ENCODE results near the gene SEL1L3.
"Not testable (repeated sequence)": the region's sequence is repeated elsewhere in the genome, so short reads cannot be mapped to it uniquely, and the experiment has no call there.

SEL1L3 gene

DNA sequence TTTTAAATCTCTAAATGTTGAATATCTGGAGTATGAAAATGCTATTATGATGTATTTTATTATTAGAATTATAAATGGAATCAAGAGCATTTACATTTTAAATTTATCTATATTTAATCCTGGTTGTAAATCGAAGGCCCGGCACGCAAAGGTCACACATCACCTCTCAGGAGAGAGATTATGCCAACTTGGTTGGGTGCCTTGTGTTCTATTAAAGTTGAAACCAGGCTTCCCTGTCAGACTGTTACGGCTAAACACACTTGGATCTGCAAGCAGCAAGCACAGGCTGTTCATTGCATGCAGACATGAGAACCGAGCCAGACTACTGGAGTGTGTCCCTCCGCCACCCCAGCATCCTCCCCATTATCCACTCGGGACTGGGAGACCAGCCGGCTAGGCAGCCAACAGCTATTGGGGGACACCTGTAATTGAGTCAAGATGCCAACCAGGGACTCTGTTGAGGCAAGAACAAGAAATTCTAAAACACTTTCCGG, 16.4 kb upstream of the SEL1L3 start:
- no peak for DNase-seq

DNA sequence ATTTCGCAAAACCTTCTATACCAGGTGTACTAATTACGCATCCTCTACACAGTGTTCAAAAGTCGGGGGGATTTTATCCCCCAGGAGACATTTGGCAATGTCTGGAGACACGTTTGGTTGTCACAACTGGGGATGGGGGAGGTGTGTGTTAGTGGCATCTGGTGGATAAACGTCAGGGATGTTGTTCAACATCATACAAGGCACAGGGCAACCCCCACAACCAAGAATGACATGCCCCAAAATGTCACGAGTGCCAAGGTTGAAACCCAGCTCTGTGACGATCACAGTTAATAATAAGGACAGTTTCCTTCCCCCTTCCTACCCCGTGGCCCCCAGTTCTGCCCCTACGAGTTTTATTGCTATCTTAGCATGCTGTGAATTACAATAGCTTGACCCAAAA, 15.9 kb upstream of the SEL1L3 start:
- no peak for DNase-seq

DNA sequence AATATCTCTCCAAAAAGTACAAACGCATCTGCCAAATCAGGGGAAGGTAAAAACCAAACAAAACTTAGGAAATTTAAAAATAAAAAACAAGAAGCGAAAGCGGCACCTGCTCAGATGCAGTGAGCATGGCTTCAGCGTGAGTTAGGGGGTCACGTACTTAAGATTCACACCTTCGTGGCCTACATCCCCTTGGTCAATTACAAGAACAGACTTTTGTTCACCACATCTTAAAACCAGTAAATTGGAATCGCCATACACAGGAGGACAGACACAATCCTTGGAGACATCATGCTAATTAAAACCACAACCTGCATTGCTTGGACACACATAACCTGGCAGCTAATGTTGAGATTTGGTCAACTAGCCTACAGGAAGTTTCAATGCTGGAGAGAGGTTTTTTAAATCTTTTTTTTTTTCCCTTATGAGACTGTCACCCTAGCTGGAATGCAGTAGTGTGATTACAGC, 12.5 kb upstream of the SEL1L3 start:
- DNase-seq: no peak

DNA sequence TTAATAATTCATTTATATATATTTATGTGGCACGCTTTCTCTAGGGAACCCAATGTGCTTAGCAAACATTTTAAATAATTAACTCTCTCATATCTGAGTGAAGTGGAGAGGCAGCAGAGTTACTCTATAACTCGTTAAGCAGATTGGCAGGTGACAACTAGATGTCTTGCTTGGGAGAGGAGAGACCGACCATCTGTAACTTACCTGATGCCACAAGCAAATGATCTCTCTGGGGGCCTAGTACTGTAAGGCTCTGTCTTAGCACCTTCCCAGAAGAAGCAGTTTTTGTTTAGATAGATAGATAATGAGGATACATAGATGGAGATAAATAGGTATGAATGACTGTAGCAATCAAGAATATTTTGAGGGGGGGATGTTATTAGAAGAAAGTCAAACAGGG, 11.9 kb upstream of the SEL1L3 start:
- no peak for DNase-seq

DNA sequence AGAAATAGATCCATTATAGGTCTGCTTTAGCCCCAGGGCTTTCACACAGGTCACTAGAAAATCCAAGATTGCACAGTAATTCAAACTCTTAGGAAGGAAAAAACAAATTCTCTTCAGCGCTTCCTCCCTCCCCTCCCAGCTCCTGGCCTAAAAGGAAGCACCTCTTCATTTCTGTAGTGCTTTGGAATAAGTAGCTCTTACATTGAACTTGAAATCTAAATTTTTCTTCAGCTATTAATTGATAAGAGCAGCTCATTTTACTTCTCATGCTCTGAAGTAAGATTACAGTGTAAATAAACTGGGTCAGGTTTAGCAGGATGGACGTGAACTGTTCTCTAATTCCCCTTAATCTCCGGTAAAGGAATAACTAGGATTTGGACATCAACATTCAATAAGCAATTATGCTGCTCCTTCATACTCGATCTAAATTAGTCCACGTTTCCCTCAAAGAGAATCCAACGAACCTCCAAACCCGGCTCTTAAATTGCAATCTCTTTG, 10.9 kb upstream of the SEL1L3 start:
- no peak for DNase-seq

DNA sequence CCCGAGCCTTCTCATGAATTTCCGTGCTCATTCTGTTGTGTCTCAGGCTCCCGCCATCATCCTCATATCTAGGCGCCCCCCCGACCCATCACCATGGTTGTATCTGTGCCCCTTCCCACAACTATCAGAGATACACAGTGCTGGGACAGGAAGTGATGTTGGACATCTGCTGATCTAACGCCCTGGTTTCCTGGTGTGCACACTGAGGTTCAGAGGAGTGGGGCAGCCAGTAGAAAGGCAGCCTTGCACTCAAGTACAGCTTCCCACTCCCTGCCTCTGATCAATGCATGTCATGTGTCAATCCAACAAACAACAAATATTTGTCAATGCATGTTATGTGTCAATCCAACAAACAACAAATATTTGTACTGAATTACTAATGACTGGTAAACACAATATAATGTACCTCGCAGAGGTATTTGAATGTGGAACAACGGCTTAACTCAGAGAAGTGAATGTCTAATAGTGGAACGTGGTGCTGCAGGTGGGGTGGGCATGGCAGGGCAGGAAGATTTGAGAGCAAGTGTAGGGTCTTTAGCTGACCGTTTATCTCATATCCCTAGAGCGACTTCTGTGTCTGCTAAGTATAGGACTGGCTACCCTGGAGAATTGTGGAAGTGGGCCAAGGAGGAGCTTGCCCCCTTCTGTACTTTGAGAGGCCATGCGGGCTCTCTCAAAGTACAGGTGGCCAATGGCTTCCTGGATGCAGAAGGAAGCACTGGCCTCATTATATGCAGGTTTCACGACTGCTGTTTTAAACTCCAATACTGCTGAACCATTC, 10.3 kb upstream of the SEL1L3 start:
- no peak for DNase-seq

DNA sequence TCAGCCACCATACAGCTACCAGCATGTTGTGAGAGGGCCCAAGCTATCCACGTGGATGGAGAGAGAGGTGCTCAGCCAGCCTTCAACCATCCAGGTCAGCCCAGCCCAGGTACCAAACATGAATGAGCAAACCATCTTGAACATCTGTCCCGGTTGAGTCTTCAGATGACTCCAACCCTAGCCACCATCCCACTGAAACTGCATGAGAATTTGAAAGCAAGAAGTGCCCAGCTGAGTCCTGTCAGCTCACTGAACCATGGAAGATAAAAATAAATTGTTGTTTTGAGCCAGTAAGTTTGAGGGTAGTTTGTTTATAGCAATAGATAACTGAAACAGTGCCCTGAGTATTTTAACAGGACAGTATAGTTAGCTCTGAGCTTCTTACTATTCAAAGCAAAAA, 7.3 kb upstream of the SEL1L3 start:
- no peak for DNase-seq

DNA sequence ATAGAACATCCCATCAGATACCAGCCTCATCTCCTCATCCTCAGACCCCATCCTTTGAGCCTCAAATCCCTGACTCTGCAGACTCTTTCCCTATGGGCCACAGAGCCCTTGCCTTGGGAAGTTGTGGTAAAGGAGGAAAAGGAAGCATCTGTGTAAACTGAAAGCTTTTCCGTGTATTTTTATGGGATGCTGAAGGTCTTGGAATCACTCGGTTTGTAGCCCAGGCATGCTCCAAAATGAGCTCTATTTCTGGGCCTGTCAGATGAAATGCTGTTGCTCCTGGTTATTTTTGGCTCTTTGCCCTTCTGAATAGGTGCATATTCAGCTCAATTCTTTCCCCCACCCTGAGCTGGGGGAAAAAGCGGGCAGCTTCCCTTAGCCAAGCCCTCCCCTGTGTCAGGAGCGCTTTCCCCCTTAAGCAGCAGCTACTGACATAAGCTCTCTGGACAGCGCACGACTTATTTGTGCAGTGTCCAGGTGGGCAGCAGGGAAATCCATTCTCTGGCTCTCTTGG, 5.0 kb upstream of the SEL1L3 start:
- no peak for DNase-seq

DNA sequence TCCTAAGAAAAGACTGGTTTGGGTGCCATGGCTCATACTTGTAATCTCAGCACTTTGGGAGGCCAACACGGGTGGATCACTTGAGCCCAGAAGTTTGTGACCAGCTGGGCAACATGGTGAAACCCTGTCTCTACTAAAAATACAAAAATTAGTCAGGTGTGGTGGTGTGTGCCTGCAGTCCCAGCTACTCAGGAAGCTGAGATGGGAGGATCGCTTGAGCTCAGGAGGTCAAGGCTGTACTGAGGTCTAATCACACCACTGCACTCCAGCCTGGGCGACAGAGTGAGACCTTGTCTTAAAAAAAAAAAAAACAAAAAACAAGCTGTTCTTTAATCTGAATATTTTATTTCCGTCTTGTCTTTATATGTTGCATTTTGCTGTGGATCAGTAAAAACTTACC, 3.6 kb upstream of the SEL1L3 start:
- not testable (repeated sequence) for DNase-seq

DNA sequence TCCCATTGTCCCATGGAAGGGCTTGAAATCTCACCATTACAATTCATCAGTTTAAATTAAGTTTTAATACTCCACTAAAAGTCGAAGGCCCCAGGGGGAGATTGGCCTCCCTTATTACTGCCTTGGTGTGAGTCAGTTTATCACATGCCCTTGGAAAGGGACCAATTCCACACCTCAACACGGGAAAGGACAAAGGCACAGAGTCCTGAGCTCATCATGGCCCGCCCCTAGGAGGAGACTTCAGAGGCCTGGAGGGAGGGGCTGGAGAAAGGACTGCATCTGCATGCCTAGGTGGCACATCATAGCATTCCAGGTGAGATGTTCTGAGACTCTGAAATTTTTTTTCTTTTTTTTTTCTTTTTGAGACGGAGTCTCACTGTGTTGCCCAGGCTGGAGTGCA, 2.8 kb upstream of the SEL1L3 start:
- DNase-seq: no peak

DNA sequence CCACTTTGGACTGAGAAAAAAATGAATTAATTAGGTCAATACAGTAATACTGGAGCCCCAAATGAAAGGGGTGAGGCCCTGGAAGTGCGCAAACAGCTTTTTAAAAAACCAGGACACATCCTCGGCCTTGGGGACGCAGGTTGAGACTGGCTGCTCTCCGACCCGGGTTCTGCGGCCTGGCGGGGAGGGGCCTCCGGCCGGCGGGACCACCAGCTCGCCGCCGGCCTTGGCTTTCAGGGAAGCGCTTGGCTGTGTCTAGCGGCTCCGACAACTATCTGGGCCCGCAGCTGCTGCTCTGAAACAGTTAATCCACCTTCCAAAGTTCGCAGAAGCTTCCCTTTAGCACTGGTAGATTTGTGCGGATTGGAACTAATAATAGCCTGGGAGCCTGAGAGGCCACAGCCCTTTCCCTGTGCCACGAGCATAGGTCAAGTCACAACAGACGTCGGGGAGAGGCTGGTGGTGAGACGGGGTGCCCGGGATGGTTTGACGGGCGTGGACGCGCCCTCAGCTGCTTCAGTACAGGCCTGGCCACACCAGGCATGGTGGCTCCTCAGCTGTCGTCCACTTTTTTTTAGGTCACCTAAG, 1.1 kb upstream of the SEL1L3 start:
- no peak for DNase-seq

DNA sequence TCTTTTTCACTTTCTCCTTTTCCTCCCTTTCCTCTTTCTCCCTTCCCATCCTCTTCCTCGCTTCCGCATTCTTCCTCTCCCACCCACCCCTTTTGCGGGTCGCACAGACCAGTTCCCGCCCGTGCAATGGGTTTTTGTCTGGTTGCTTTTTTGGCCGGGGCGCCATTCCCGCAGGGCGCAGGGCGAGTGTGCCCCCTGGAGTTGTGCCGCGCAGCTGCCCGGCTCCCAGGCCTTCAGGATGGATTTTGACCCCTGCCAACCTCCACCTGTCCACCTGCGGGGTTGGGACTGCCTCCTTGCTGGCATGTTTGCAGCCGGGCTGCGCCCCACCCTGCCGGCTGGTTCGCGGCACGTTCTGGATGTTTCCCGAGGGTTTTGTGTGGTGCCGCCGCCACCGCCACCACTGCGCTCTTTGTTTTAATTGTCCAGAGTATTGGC, 578 bp upstream of the SEL1L3 start:
- no peak for DNase-seq

DNA sequence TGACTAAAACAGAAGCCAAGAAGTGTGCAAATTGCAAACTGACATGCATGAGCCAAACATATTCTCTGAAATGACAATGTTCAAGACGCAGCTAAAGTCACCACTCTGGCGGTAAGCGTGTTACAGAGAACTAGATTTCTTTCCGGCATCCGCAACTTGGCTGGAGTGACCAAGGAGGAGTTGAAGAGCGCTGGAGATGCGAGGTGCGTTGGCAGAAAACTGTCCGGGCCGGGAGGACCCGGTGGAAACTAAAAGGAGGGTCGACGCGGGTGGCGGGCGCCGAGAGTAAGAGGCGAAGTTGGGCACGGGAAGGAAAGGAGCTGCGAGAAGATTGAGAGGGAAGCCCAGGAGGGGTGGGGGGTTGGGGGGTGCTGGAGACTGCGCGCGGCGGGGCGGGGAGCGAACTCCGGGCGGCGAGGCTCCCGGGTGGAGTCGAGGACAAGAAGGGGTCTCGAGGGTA, 807 bp downstream of the SEL1L3 start:
- no peak for DNase-seq

DNA sequence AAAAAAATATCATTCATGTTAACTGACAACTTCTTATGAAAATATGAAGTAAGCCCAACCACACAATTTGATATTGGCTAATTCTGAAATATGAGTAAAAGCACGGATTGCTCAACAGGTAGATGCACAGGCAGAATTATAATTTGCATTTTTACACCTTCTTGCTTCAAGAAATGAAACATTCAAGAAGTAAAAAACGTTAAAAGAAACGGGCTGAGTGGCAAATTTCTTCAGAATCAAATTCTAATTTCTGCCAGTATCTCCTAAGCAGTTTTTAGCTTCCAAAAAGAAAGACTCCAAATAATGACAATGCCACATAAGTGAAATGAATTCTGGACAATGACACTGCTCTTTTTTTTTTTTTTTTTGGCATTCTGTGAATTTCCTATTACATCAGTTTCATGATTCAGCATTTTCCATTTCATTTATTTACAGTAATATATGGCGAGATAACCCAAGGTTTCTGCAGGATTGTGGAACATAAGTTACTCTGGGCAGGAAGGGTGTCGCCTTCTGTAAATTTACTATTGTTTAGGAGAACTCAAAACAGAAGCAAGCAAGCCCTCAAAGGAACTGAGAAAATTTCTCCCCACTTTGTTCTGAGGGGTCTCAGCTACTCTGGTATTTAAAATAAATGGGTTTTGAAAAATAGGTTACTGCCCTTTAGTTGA, 1.4 kb downstream of the SEL1L3 start:
- no peak for DNase-seq

DNA sequence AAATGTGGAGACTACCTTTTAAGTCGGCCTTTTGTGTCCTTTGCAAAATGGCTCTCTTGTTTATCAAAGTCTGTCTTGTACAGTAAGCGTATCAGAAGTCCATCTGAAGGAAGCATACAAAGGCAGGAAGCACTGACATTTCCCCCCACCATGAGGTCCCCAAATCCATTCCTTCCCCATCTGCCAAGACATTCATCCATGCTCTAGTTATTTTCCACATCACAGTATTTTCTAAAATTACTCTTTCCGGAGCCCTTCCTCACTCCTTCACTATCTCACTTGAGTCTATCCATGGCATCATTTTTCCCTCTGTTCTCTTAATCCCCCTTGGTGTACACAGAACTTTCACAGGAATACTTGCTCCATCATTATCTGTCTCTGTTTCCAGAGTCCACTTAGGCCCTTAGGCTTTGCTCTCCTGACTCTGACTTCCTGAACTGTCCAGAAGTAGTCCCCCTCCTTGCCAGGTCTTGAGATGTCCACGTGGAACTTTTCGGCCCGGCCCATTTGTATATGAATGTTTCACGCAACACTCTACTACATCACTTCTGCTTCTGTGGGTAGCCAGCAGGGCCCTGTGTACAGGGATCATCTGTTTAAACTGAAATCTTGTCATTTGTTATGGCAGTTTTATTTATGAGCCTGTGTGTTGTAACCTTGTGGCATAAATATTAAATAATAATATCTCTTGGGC, 2.1 kb downstream of the SEL1L3 start:
- no peak for DNase-seq

DNA sequence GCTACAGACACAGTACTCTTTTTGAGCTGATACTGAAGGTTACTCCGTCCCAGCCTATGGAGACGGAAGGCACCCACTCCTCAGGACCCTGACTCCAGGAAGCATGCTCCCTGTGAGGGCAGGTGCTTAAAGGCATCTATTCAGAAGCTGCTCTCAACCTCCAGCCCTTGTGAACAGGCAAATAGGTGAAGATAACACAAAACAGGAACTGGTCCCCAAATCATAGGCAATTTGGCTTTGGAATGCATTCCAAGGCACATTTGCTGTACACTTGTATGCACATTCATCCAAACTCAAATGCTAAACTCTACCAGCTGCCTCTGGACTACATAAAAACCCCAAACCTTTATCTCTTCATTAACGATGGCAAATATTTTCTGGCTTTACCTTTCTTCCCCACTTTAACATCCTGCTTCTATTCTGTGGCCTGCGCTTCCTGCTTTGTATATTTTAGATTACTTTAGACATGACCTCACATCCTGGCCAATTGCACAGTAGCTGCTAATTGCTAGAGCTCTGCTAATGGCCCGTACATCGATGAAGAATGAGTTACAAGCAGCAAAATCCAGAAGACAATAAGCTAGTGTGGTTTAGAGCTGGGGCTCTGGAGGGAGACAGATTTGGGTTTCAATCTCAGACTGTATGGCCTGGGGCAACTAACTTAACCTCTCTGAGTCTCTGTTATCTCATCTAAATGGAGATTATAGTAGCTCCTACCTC, 3.2 kb downstream of the SEL1L3 start:
- no peak for DNase-seq

DNA sequence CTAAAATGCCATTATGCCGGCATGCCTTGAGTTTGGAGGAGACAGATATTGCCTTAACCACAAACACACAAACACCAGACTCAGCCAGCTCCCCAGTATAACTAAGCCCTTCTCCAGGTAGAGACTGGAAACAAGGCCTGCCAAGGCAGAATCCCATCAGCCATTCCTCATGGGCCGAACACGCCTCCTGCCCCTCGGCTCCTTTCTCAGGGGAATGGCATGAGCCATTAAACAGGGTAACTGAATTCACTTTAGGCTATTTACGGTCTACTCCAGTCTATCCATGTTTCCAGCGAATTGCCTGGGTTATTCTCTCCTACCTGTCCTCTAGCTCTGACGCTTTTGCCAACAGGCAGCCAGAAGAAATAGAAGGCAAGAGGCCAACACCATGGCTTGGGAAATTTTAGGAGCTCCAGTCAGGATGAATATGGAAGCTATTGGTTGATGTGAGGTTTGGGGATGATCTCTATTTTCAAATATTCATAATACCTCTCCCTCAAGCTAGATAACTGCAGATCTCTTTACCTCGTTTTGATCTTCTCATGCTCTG, 4.9 kb downstream of the SEL1L3 start:
- no peak for DNase-seq

DNA sequence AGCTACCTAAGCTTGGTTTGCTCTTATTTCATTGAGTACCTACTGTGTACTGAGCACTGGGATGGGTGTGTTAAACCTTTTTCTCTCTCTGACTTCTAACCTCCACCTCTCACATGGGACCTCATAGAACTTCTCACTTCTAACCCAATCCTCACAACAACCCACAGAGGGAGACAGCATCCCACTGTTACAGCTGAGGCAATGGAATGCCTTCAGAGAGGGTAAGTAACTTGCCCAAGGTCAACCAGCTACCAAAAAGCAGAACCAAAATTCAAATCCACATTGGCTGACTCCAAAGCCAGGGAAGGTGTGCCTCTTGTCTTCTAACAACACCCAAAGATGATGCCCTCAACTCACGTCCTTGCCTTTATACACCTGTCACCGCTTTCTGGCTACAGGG, 5.4 kb downstream of the SEL1L3 start:
- DNase-seq: no peak

DNA sequence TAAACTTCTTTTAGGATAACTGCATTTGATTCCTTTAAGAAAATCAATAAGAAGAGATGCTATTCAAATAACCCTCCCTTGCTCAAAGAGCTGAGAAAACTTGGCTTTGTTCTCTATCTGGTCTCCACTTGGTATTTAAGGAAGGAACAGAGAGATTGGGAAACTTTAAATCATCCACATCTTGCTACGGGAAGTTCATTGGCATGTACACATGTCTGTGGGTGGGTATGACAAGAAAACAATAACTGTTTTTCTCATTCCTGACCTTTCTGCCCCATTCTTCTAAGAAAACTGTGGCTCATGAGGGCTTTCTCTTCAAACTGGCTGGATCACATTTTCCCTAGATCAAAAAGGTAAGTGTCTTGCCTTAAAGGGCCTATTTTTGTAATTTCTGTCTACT, 6.0 kb downstream of the SEL1L3 start:
- DNase-seq: no peak

DNA sequence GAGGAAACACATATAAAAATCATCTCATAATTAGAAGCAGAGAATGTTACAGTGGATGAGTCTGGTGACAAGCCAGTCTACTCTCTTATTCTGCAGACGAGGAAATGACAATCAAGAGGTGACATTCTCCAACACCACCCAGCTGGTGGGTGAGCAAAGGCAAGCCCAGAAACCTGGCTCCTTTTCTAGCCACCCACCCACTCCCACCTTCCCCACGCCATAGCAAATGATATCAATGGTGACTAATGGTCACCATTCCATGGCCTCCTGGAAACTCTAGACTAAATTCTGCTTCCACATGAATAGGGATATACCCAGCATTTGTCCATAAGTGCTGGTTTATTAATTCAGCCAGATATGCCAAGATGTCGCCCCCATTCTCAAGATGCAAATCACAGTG, 10.7 kb downstream of the SEL1L3 start:
- DNase-seq: no peak

DNA sequence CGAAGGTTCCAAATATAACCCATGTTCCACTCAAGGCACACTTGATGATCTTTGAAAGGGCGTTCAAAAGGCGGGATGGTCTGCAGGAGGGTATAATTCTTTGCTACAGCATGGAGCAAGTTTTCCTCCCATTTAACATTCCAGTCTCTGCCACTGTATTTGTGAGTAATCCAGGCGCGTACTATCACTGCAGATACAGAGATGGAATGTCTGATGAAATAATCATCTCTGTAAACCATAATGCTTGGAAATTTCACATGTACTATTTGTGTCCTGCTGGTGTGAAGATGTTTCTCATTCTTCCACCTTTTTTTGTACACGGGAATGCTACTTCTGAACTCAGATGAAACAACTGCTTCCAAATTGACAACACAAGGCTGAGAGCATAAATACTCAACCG, 15.5 kb downstream of the SEL1L3 start:
- no peak for DNase-seq

Data from hippocampal formation (tissue), 2 donors.